B cell (primary cell): Measurements from ENCODE around the gene SYNPO. TPM values are rescaled to one million over a fixed set of nuclear protein-coding genes. Genes with fewer than 3 reads are reported as not detected.

Experiments
- ATAC-seq: fragments of 200-7000 bp; cut with Tn5 transposase; one replicate; pipeline ENCODE4 v1.10.0; 2021; ENCODE audit warnings: low read depth, mild to moderate bottlenecking, moderate number of reproducible peaks, moderate library complexity
- CTCF ChIA-PET: fragments of 350-600 bp; sonication (Branson Sonifier 250); formaldehyde crosslinking; loops from one replicate; lab custom pipeline; 2021; ENCODE audit warnings: antibody characterized with exemption, inconsistent platforms; lab: Charles Lee
- POLR2A ChIA-PET: fragments of 350-600 bp; sonication (Branson Sonifier 250); formaldehyde crosslinking; loops from one replicate; lab custom pipeline; 2021; ENCODE audit warnings: antibody characterized with exemption; lab: Charles Lee
- DNase-seq: peaks from one replicate; pipeline ENCODE4 v3.0.0; 2013
- H2AFZ ChIP-seq: 2 replicates; pipeline ENCODE4 v1.6.1; 2012; ENCODE audit warnings: mild to moderate bottlenecking, low read depth, low read length; ENCODE audit not compliant: insufficient read depth, poor library complexity, severe bottlenecking
- H3K27ac ChIP-seq, 2 donors: 1 replicate in 1 of 2; 2 replicates in 1 of 2; pipeline ENCODE4 v1.5.1; 2012 to 2013; ENCODE audit warnings: low read length in 2 of 2, mild to moderate bottlenecking in 2 of 2, moderate library complexity in 1 of 2
- H3K27me3 ChIP-seq, 4 experiments: fragments of 200-600 bp in 1 of 4; sonication (generic) in 1 of 4; replicated peaks in 1 of 4; 1 replicate in 2 of 4; 2 replicates in 2 of 4; pipeline versions ENCODE4 v1.6.1 to v1.7.0; 2013 to 2016; ENCODE audit warnings: low read length in 3 of 4, mild to moderate bottlenecking in 2 of 4, mixed read lengths in 1 of 4, moderate library complexity in 1 of 4; ENCODE audit not compliant: insufficient read depth in 4 of 4, control insufficient read depth in 3 of 4; ENCODE audit errors: control extremely low read depth in 1 of 4
- H3K36me3 ChIP-seq, 2 experiments: replicated peaks in 1 of 2; 1 replicate in 1 of 2; 2 replicates in 1 of 2; pipeline versions ENCODE4 v1.6.1 to v1.7.1; 2013; ENCODE audit warnings: low read length in 1 of 2; ENCODE audit not compliant: insufficient read depth in 2 of 2, control insufficient read depth in 1 of 2; ENCODE audit errors: control extremely low read depth in 1 of 2, extremely low read depth in 1 of 2
- H3K4me1 ChIP-seq, 2 donors: fragments of 200-600 bp in 1 of 2; sonication (generic) in 1 of 2; 1 replicate in 1 of 2; 2 replicates in 1 of 2; pipeline versions ENCODE4 v1.5.1 to v1.6.1; 2013 to 2017; ENCODE audit warnings: low read length in 2 of 2; ENCODE audit not compliant: control insufficient read depth in 2 of 2, insufficient read depth in 2 of 2
- H3K4me2 ChIP-seq: replicated peaks from 2 replicates; pipeline ENCODE3; 2012; ENCODE audit warnings: mild to moderate bottlenecking, low read depth, low read length; ENCODE audit not compliant: poor library complexity, severe bottlenecking
- H3K4me3 ChIP-seq, 5 experiments: fragments of 200-600 bp in 1 of 5; sonication (generic) in 1 of 5; 1 replicate in 3 of 5; 2 replicates in 2 of 5; pipeline versions ENCODE4 v1.5.1 to v1.7.0; 2011 to 2016; ENCODE audit warnings: low read length in 4 of 5, mild to moderate bottlenecking in 4 of 5, low read depth in 2 of 5, control low read depth in 1 of 5, moderate library complexity in 1 of 5; ENCODE audit not compliant: insufficient read depth in 1 of 5; ENCODE audit errors: control extremely low read depth in 1 of 5, extremely low read depth in 1 of 5
- H3K79me2 ChIP-seq: fragments of 200-600 bp; sonication (generic); one replicate; pipeline ENCODE4 v1.6.0; 2016; ENCODE audit warnings: low read length; ENCODE audit not compliant: control insufficient read depth, insufficient read depth
- H3K9ac ChIP-seq: fragments of 200-600 bp; sonication (generic); 2 replicates; pipeline ENCODE4 v1.6.1; 2017; ENCODE audit warnings: mild to moderate bottlenecking, low read length, moderate library complexity
- H3K9me3 ChIP-seq, 3 donors: one replicate each; pipeline versions ENCODE4 v1.6.1 to v1.7.1; 2013; ENCODE audit warnings: low read length in 2 of 3; ENCODE audit not compliant: control insufficient read depth in 2 of 3, insufficient read depth in 1 of 3; ENCODE audit errors: control extremely low read depth in 1 of 3
- H4K20me1 ChIP-seq: 2 replicates; pipeline ENCODE4 v1.6.0; 2012; ENCODE audit warnings: mild to moderate bottlenecking, low read length; ENCODE audit not compliant: insufficient read depth, control insufficient read depth, poor library complexity, severe bottlenecking
- H3K27ac Mint-ChIP-seq: one replicate; pipeline ENCODE4 v1.8.0; 2021; ENCODE audit warnings: mixed read lengths
- H3K27me3 Mint-ChIP-seq: one replicate; pipeline ENCODE4 v1.8.0; 2021; ENCODE audit warnings: mixed read lengths
- H3K4me1 Mint-ChIP-seq: one replicate; pipeline ENCODE4 v1.8.0; 2021; ENCODE audit warnings: mixed read lengths
- H3K4me3 Mint-ChIP-seq: one replicate; pipeline ENCODE4 v1.8.0; 2021; ENCODE audit warnings: mixed read lengths
- H3K9me3 Mint-ChIP-seq: one replicate; pipeline ENCODE4 v1.8.0; 2022; ENCODE audit warnings: mixed read lengths; ENCODE audit not compliant: insufficient read depth
- CTCF ChIP-seq: fragments of 200-600 bp; IDR thresholded peaks from one replicate; pipeline ENCODE4 v1.8.0; 2022; ENCODE audit warnings: antibody characterized with exemption, mild to moderate bottlenecking
- EZH2 ChIP-seq: IDR thresholded peaks from 2 replicates; pipeline ENCODE4 v1.6.1; 2012; ENCODE audit warnings: borderline replicate concordance, low read depth, mild to moderate bottlenecking, moderate library complexity, low read length; ENCODE audit not compliant: insufficient read depth, poor library complexity, severe bottlenecking
- WGBS: methylation state at CpG from one replicate; pipeline ENCODE4 v1.1.5; 2013; ENCODE audit warnings: missing lambda C conversion rate; ENCODE audit not compliant: insufficient coverage; 5-methylcytosine and 5-hydroxymethylcytosine counted together
- intact Hi-C: fragments of 100-400 bp; cut with micrococcal nuclease; formaldehyde crosslinking; loops from one replicate; pipeline ENCODE4 v1.10.0; 2022
- polyA plus RNA-seq: library from polyadenylated mRNA; depleted of rRNA; stranded (reverse); fragments of >200 nt; gene quantifications from 2 replicates; pipeline ENCODE4 v1.2.3, GENCODE V29; 2012
- total RNA-seq, 2 donors: library from RNA; stranded (reverse); fragments of 120-200 nt in 1 of 2; gene quantifications; 1 replicate in 1 of 2; 2 replicates in 1 of 2; pipeline versions ENCODE4 v1.2.3 to v1.2.4, GENCODE V29; 2013 to 2022

Gene SYNPO
- total and polyA plus RNA-seq, 2 donors (not counting 1 experiment from before 2014, with no cell fraction given): 13.2 to 16.8 TPM

GRCh38 chr5:150593593-150593992, 46.9 kb upstream of the SYNPO start:
- H3K27ac Mint-ChIP-seq: no peak overlapping the region
- H3K9me3 ChIP-seq: no peaks in the 10 kb centered on the region
- no peaks in the 10 kb centered on the region for H3K36me3 ChIP-seq
- ChIA-PET CTCF (no interaction called here), POLR2A (no interaction called here)
- no peak overlapping the region for H2AFZ ChIP-seq
- 100% methylated on average over 1 of the region's 4 CpGs for WGBS
- no peaks in the 10 kb centered on the region for H3K4me1 ChIP-seq
- no peaks in the 10 kb centered on the region for H3K27me3 ChIP-seq
- no peak overlapping the region for H3K4me3 ChIP-seq
- no peak overlapping the region for H3K27ac ChIP-seq
- H3K9me3 Mint-ChIP-seq: no peaks in the 10 kb centered on the region
- H3K9ac ChIP-seq: no peak overlapping the region
- no peaks in the 10 kb centered on the region for H4K20me1 ChIP-seq
- H3K4me3 Mint-ChIP-seq: no peak overlapping the region
- H3K27me3 Mint-ChIP-seq: no peaks in the 10 kb centered on the region
- intact Hi-C loops: no loop called here
- H3K4me2 ChIP-seq: no peak overlapping the region
- H3K79me2 ChIP-seq: no peaks in the 10 kb centered on the region
- TF ChIP-seq EZH2: no peak
- no peak for TF ChIP-seq CTCF
- DNase-seq (no peak), ATAC-seq (no peak)
- peaks cover 3% of the 10 kb centered on the region for H3K4me1 Mint-ChIP-seq

GRCh38 chr5:150593996-150594395, 46.5 kb upstream of the SYNPO start:
- Histone ChIP-seq H3K9me3 (no peaks in the 10 kb centered on the region), H3K4me3 (no peak overlapping the region), H3K9ac (no peak overlapping the region), H3K4me1 (no peaks in the 10 kb centered on the region), H3K79me2 (no peaks in the 10 kb centered on the region), H3K27me3 (no peaks in the 10 kb centered on the region), H3K36me3 (no peaks in the 10 kb centered on the region), H2AFZ (no peak overlapping the region), H3K4me2 (no peak overlapping the region), H3K27ac (no peak overlapping the region), H4K20me1 (no peaks in the 10 kb centered on the region)
- Mint-ChIP-seq H3K27me3 (no peaks in the 10 kb centered on the region), H3K27ac (no peak overlapping the region), H3K4me1 (peaks cover 3% of the 10 kb centered on the region), H3K9me3 (no peaks in the 10 kb centered on the region), H3K4me3 (no peak overlapping the region)
- DNase-seq (no peak), ATAC-seq (no peak)
- intact Hi-C loops: no loop called here
- TF ChIP-seq EZH2: no peak
- no peak for TF ChIP-seq CTCF
- ChIA-PET CTCF (no interaction called here), POLR2A (interaction anchor here (0.6 kb wide), 1 partner anchor 574 kb away, joined by 3 read pairs; no protein-coding TSS in a partner anchor)
- 96% methylated on average over 7 of the region's 7 CpGs for WGBS
